Stimulated activated CD4-positive, alpha-beta T cell treated with anti-CD3 and anti-CD28 coated beads, TNF-alpha, amount 100 ng/mL, for 24 hours (primary cell): Measurements from ENCODE around the gene ZNF384.
"Not testable (repeated sequence)": the region's sequence is repeated elsewhere in the genome, so short reads cannot be mapped to it uniquely, and the experiment has no call there.

Source experiments
- DNase-seq, 3 experiments: peaks; one replicate each; pipeline ENCODE4 v3.0.0-alpha.2; 2020; ENCODE audit warnings: low read depth in 3 of 3

ZNF384 gene

GRCh38 chr12:6688999-6689882 lies at the start of gene ZNF384:
Gene ZNF384, minus strand, starts transcription at chr12:6689375. Its CDS starts 9,855 bp downstream, at chr12:6679520.
- DNase-seq, result peak; percentile 88 to 92 (median 92)

GRCh38 chr12:6736754-6737153 lies 47.6 kb upstream of the ZNF384 start:
- no peak for DNase-seq

DNA sequence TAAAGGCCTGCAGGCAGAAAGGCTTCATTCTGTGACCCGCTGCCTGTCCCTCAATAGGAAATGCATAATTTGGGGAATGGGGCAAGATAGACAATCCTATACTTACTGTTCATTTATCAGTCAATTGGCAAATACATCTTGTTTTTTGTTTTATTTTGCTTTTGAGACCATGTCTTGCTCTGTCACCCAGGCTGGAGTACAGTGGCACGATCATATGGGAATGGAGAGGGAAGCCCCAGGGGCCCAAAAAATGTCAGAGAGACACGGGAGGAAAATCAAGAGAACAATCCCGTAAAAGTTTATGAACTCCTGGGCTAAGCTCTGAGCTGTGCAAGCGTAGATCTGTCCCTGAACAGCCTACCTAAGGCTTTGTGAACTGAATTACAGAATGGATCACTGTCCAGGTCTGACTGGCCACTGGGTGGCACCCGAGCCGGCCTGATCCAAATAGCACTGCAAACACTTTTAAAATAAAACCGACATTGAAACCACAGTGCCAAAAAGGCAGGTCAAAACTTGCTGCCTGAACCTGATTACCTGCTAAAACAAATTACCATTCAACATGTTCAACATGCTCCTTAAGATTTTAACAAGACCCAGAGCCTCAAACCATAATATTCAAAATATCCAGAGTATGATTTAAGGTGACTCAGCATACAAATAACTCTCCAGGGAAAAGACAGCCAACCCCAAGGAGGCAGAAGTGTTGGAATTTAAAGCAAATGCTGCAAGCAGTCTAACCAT lies 46.4 kb upstream of the ZNF384 start:
- DNase-seq, result peak in 1 of 3 experiments; percentile 36

DNA sequence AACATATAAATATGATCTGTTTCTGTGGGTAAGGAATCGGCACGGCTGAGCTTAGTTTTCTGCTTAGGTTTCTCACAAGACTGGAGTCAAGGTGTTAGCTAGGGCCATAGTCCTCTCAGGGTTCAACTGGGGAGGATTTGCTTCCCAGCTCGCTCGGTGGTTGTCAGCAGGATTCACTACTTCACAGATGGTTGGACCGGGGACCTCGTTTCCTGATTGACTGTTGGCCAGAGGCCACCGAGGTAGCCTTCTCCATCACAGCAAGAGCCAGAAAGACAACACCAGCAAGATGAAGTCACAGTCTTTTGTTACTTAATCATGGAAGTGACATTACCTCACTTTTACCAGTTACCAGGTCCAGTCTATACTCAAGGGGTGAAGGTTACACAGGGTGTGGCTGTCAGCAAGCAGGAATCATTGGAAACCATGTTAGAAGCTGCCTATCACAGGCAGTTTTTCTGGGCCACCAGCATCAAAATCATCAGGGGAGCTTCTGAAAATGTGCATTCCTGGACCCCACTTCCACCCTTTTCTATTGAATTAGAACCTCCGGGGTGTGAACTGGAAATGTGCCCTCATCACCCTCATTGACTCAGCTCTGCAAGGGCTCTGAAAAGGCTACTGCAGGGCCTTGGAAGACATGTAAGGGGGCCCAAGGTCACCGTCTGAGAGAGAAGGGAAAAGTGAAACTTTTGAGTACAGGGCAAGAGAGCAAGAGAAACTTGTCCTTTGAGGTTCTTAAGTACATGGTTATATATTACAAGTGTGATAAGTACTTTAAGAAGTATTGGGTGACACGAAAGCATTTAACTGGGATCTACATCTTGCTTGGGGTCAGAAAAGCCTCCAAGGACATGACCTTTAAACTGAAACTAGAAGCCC lies 45.6 kb upstream of the ZNF384 start:
- no peak for DNase-seq

GRCh38 chr12:6730169-6730568 lies 41.0 kb upstream of the ZNF384 start:
- DNase-seq, result no peak

DNA sequence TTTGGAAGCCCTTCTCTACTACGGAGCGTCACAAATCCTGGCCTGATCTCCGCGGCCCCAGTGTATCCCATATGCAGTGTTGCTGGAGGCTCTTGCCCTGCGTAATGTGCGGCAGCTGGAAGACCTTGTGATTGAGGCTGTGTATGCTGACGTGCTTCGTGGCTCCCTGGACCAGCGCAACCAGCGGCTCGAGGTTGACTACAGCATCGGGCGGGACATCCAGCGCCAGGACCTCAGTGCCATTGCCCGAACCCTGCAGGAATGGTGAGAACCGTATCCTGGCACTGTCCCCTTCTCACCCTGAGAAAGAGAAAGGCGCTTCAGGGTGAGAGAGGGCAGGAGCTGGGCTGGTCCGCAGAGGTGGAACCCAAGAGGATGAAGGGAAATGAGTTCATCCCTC lies 40.0 kb upstream of the ZNF384 start:
- no peak for DNase-seq

- DNase-seq, result no peak
Measured at GRCh38 chr12:6725350-6725749, 36.2 kb upstream of the ZNF384 start.

DNA sequence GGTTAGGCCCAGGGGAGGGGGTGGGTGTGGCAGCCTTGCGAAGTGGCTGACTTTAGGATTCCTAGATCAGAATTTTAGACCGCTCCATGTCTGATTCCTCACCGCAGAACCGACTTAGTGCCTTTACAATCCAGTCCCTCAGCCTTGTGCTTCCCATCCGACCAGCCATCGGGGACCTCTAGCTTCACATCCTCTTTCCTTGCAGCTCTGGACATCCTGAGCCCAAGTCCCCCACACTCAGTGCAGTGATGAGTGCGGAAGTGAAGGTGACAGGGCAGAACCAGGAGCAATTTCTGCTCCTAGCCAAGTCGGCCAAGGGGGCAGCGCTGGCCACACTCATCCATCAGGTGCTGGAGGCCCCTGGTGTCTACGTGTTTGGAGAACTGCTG lies 35.2 kb upstream of the ZNF384 start:
- peak in 1 of 3 experiments; percentile 19 for DNase-seq

GRCh38 chr12:6723607-6724408 lies 34.6 kb upstream of the ZNF384 start, which contains the start of gene COPS7A:
Gene COPS7A, plus strand, starts transcription at chr12:6724046. Its CDS starts 611 bp downstream, at chr12:6724657.
- DNase-seq, result peak; percentile 88 to 98 (median 92)

DNA sequence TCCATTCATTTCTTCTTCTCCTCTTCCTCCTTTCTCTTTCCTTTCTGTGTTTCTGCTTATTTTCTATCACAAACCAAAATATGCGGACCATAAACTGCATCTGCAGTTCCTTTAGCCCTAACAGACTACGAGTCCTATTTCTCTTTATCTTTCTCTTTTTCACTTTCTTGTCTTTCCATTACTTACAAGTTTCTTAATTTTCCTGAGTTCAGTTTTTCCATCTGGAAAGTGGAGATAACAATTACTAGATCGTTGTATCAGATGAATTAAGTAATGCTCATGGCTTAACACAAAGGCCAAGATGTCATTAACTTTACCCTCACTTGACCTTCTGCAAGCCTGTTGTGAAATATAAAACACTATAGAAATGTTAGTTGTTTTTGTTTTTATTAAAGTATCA lies 33.7 kb upstream of the ZNF384 start:
- no peak for DNase-seq

DNA sequence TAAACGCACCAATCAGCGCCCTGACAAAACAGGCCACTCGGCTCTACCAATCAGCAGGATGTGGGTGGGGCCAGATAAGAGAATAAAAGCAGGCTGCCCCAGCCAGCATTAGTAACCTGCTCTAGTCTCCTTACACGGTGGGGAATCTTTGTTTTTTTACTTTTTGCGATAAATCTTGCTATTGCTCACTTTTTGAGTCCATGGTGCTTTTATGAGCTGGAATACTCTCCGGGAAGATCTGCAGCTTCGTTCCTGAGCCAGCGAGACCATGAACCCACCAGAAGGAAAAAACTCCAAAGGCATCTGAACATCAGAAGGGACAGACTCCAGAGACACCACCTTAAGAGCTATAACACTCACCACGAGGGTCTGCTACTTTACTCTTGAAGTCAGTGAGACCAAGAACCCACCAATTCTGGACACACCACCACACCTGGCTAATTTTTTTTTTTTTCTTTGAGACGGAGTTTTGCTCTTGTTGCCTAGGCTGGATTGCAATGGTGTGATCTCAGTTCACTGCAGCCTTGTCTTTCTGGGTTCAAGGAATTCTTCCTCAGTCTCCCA lies 27.8 kb upstream of the ZNF384 start:
- DNase-seq, result no peak

- DNase-seq, result not testable (repeated sequence)
Measured at GRCh38 chr12:6716031-6716873, 27.1 kb upstream of the ZNF384 start.

DNA sequence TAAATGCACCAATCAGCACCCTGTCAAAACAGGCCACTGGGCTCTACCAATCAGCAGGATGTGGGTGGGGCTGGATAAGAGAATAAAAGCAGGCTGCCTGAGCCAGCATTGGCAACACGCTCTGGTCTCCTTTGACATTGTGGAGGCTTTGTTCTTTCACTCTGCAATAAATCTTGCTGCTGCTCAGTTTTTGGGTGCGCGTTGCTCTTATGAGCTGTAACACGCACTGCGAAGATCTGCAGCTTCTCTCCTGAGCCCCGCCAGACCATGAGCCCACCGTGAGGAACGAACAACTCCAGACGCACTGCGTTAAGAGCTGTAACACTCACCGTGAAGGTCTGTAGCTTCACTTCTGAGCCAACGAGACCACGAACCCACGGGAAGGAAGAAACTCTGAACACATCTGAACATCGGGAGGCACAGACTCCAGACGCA lies 19.8 kb upstream of the ZNF384 start:
- no peak for DNase-seq

- not testable (repeated sequence) for DNase-seq
Measured at GRCh38 chr12:6708351-6708750, 19.2 kb upstream of the ZNF384 start.

- DNase-seq, result no peak
Measured at GRCh38 chr12:6703631-6704030, 14.5 kb upstream of the ZNF384 start.

DNA sequence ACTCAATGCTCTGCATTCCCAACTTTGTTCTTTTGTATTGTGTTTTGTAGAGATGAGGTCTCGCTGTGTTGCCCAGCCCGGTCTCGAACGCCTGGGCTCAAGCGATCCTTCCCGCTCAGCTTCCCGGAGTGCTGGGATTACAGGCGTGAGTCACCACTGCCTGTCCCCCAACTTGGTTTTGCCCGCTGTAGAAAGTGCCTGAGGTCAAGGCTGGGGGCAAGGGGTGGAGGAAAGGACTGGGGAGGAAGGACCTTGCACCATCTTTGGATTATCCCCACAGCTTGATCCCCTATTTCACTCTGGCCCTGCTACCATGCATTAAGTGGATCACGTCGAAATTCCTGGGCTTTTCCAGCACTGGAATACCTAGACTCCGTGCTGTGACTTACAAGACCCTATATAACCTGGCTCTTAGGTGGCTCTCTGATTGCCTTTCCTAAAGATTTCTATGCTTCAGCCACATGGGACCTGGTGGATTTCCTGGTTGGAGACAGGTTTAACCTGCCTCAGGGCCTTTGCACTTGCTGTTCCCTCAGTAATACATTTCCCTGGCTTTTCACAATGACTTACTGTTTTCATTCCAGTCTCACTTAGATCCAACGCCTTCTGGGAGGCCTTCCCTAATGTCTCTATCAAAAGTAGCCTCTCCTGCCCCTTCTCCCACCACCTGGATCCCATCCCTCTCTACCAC lies 12.0 kb upstream of the ZNF384 start:
- DNase-seq, result no peak

- peak in 2 of 3 experiments; percentile 11 to 43 for DNase-seq
Measured at GRCh38 chr12:6700646-6701051, 11.5 kb upstream of the ZNF384 start, which contains the start of gene PIANP. Gene PIANP, minus strand, starts transcription at chr12:6700815. Its CDS starts 2,754 bp downstream, at chr12:6698061.

GRCh38 chr12:6699989-6700645 lies 10.9 kb upstream of the ZNF384 start:
- DNase-seq, result no peak
